GM21381 (cell line): ENCODE measurements around the gene PRICKLE1.
A peak's percentile ranks its signal among the peaks of the same experiment; 100 is the strongest.

Experiments used
- ATAC-seq: cut with Tn5 transposase; IDR thresholded peaks from one replicate; pipeline ENCODE4 v1.9.1; 2021; ENCODE audit warnings: mild to moderate bottlenecking, moderate library complexity; ENCODE audit not compliant: unreplicated experiment

The PRICKLE1 gene

GRCh38 chr12:42588524-42589464, 752 bp downstream of the PRICKLE1 start:
- peak; percentile 31 for ATAC-seq

- no peak for ATAC-seq
These were observed 1.7 kb downstream of the PRICKLE1 start for GRCh38 chr12:42587601-42588523.

GRCh38 chr12:42586268-42586667, 3.3 kb downstream of the PRICKLE1 start:
- ATAC-seq = no peak

- ATAC-seq = no peak
These were observed 3.7 kb downstream of the PRICKLE1 start for GRCh38 chr12:42585841-42586216.

GRCh38 chr12:42585154-42585840, 4.2 kb downstream of the PRICKLE1 start:
- ATAC-seq = no peak

GRCh38 chr12:42584651-42585111, 4.9 kb downstream of the PRICKLE1 start:
- no peak for ATAC-seq

GRCh38 chr12:42583016-42583415, 6.5 kb downstream of the PRICKLE1 start:
- no peak for ATAC-seq

- no peak for ATAC-seq
These were observed 7.0 kb downstream of the PRICKLE1 start for GRCh38 chr12:42582498-42582897.

- no peak for ATAC-seq
These were observed 7.5 kb downstream of the PRICKLE1 start for GRCh38 chr12:42582050-42582449.

- ATAC-seq = no peak
These were observed 13.2 kb downstream of the PRICKLE1 start for GRCh38 chr12:42576374-42576773.

GRCh38 chr12:42575717-42576116, 13.8 kb downstream of the PRICKLE1 start:
- ATAC-seq = no peak

GRCh38 chr12:42574851-42575266, 14.7 kb downstream of the PRICKLE1 start:
- no peak for ATAC-seq

- ATAC-seq = no peak
These were observed 18.1 kb downstream of the PRICKLE1 start for GRCh38 chr12:42571327-42572009.

GRCh38 chr12:42570076-42570475, 19.5 kb downstream of the PRICKLE1 start:
- no peak for ATAC-seq

GRCh38 chr12:42568952-42569915, 20.3 kb downstream of the PRICKLE1 start:
- ATAC-seq = peak; percentile 60

GRCh38 chr12:42565633-42566032, 23.9 kb downstream of the PRICKLE1 start:
- no peak for ATAC-seq

GRCh38 chr12:42564996-42565395, 24.6 kb downstream of the PRICKLE1 start:
- ATAC-seq = no peak

GRCh38 chr12:42564556-42564955, 25.0 kb downstream of the PRICKLE1 start:
- ATAC-seq = no peak

- ATAC-seq = no peak
These were observed 28.6 kb downstream of the PRICKLE1 start for GRCh38 chr12:42560977-42561376.
